H1 (cell line): Measurements from ENCODE around the gene TENT4A.

Source experiments
- EGR1 ChIP-seq: IDR thresholded peaks from 2 replicates; pipeline ENCODE4 v1.6.1; 2011; ENCODE audit warnings: low read depth, low read length, borderline replicate concordance
- POLR2A ChIP-seq, 2 experiments: IDR thresholded peaks; 1 replicate in 1 of 2; 2 replicates in 1 of 2; pipeline ENCODE4 v1.6.1; 2011; ENCODE audit warnings: low read depth in 2 of 2, low read length in 2 of 2, mild to moderate bottlenecking in 2 of 2; ENCODE audit errors: control extremely low read depth in 1 of 2
- TAF1 ChIP-seq: IDR thresholded peaks from 2 replicates; pipeline ENCODE4 v1.6.1; 2011; ENCODE audit warnings: mild to moderate bottlenecking, low read depth, low read length
- TF ChIP-seq, protein P1 (sequence below), 3 experiments: IDR thresholded peaks; 1 replicate in 2 of 3; 2 replicates in 1 of 3; pipeline versions ENCODE4 v1.5.1 to v1.6.1; 2011; ENCODE audit warnings: low read length in 3 of 3, mild to moderate bottlenecking in 3 of 3, inconsistent platforms in 2 of 3, low read depth in 1 of 3, moderate library complexity in 1 of 3; ENCODE audit not compliant: insufficient read depth in 1 of 3; ENCODE audit errors: control extremely low read depth in 1 of 3

GRCh38 chr5:6734781-6735180, 21.5 kb downstream of the TENT4A start:
- TF ChIP-seq POLR2A (IDR thresholded peaks at IDR 0.05; ENCODE audit: control extremely low read depth in 1 of 2, low read depth in 2 of 2, low read length in 2 of 2) = no peak
- TF ChIP-seq TAF1 = no peak
- no peak for TF ChIP-seq EGR1
- TF ChIP-seq, protein P1, sequence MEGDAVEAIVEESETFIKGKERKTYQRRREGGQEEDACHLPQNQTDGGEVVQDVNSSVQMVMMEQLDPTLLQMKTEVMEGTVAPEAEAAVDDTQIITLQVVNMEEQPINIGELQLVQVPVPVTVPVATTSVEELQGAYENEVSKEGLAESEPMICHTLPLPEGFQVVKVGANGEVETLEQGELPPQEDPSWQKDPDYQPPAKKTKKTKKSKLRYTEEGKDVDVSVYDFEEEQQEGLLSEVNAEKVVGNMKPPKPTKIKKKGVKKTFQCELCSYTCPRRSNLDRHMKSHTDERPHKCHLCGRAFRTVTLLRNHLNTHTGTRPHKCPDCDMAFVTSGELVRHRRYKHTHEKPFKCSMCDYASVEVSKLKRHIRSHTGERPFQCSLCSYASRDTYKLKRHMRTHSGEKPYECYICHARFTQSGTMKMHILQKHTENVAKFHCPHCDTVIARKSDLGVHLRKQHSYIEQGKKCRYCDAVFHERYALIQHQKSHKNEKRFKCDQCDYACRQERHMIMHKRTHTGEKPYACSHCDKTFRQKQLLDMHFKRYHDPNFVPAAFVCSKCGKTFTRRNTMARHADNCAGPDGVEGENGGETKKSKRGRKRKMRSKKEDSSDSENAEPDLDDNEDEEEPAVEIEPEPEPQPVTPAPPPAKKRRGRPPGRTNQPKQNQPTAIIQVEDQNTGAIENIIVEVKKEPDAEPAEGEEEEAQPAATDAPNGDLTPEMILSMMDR (IDR thresholded peaks at IDR 0.05; ENCODE audit: control extremely low read depth in 1 of 3, insufficient read depth in 1 of 3, low read depth in 1 of 3, low read length in 3 of 3) = no peak
